Activated naive CD4-positive, alpha-beta T cell treated with anti-CD3 and anti-CD28 coated beads for 36 hours (primary cell): ENCODE measurements around the gene TPCN2. TPM values are rescaled to one million over a fixed set of nuclear protein-coding genes. Genes with fewer than 3 reads are reported as not detected.

Experiments used
- CTCF ChIA-PET: fragments of 350-600 bp; sonication (Branson Sonifier 250); formaldehyde crosslinking; loops from one replicate; lab custom pipeline; 2021; ENCODE audit warnings: antibody characterized with exemption; lab: Charles Lee
- DNase-seq: peaks from one replicate; pipeline ENCODE4 v3.0.0-alpha.2; 2020
- H3K27ac Mint-ChIP-seq: one replicate; pipeline ENCODE4 v1.8.0; 2021; ENCODE audit warnings: mild to moderate bottlenecking, mixed read lengths
- H3K27me3 Mint-ChIP-seq: one replicate; pipeline ENCODE4 v1.8.0; 2021; ENCODE audit warnings: low read depth, mixed read lengths
- H3K36me3 Mint-ChIP-seq: one replicate; pipeline ENCODE4 v1.8.0; 2021; ENCODE audit warnings: low read depth, mixed read lengths
- H3K4me1 Mint-ChIP-seq: one replicate; pipeline ENCODE4 v1.8.0; 2021; ENCODE audit warnings: low read depth, mixed read lengths
- H3K4me3 Mint-ChIP-seq: one replicate; pipeline ENCODE4 v1.8.0; 2021; ENCODE audit warnings: mild to moderate bottlenecking, moderate library complexity, mixed read lengths
- H3K9me3 Mint-ChIP-seq: one replicate; pipeline ENCODE4 v1.8.0; 2021; ENCODE audit warnings: mixed read lengths
- intact Hi-C: fragments of 100-400 bp; cut with micrococcal nuclease; formaldehyde crosslinking; loops from one replicate; pipeline ENCODE4 v1.15.1; 2023
- total RNA-seq, 2 experiments: library from RNA; stranded (reverse); gene quantifications; one replicate each; pipeline ENCODE4 v1.2.3, GENCODE V29; 2021

Gene TPCN2
- total RNA-seq, 2 experiments from 2014 or later: 7.0 to 8.0 TPM

GRCh38 chr11:69079661-69080256 is 31.0 kb downstream of the TPCN2 start:
- no peak overlapping the region for H3K27ac Mint-ChIP-seq
- peaks cover 5% of the 10 kb centered on the region for H3K36me3 Mint-ChIP-seq
- intact Hi-C loops: no loop called here
- H3K4me1 Mint-ChIP-seq: peaks cover 9% of the 10 kb centered on the region
- CTCF ChIA-PET: interaction anchor here (0.6 kb wide), 1 partner anchor 37 kb away, joined by 3 read pairs; no protein-coding TSS in a partner anchor
- no peak for DNase-seq
- no peak overlapping the region for H3K4me3 Mint-ChIP-seq
- H3K9me3 Mint-ChIP-seq: no peaks in the 10 kb centered on the region
- H3K27me3 Mint-ChIP-seq: no peaks in the 10 kb centered on the region

GRCh38 chr11:69080257-69080995 is 31.7 kb downstream of the TPCN2 start:
- intact Hi-C loops: no loop called here
- Mint-ChIP-seq H3K9me3 (no peaks in the 10 kb centered on the region), H3K27ac (no peak overlapping the region), H3K27me3 (no peaks in the 10 kb centered on the region), H3K4me1 (peaks cover 9% of the 10 kb centered on the region), H3K4me3 (no peak overlapping the region), H3K36me3 (peaks cover 5% of the 10 kb centered on the region)
- CTCF ChIA-PET: no interaction called here
- DNase-seq: no peak

- intact Hi-C loops: no loop called here
- Mint-ChIP-seq H3K4me3 (no peak overlapping the region), H3K9me3 (no peaks in the 10 kb centered on the region), H3K27ac (no peak overlapping the region), H3K4me1 (peaks cover 9% of the 10 kb centered on the region), H3K36me3 (peaks cover 5% of the 10 kb centered on the region), H3K27me3 (no peaks in the 10 kb centered on the region)
- no peak for DNase-seq
- CTCF ChIA-PET: no interaction called here
These were observed 32.4 kb downstream of the TPCN2 start for GRCh38 chr11:69081180-69081579.

- CTCF ChIA-PET: no interaction called here
- H3K9me3 Mint-ChIP-seq: no peaks in the 10 kb centered on the region
- peaks cover 9% of the 10 kb centered on the region for H3K4me1 Mint-ChIP-seq
- intact Hi-C loops: no loop called here
- no peak for DNase-seq
- no peak overlapping the region for H3K4me3 Mint-ChIP-seq
- no peaks in the 10 kb centered on the region for H3K27me3 Mint-ChIP-seq
- H3K36me3 Mint-ChIP-seq: peaks cover 7% of the 10 kb centered on the region
- H3K27ac Mint-ChIP-seq: no peak overlapping the region
These were observed 35.0 kb downstream of the TPCN2 start for GRCh38 chr11:69083531-69084247.

- CTCF ChIA-PET: no interaction called here
- H3K4me3 Mint-ChIP-seq: no peak overlapping the region
- intact Hi-C loops: no loop called here
- H3K27ac Mint-ChIP-seq: no peak overlapping the region
- no peak for DNase-seq
- peaks cover 7% of the 10 kb centered on the region for H3K36me3 Mint-ChIP-seq
- H3K9me3 Mint-ChIP-seq: no peaks in the 10 kb centered on the region
- peaks cover 7% of the 10 kb centered on the region for H3K4me1 Mint-ChIP-seq
- H3K27me3 Mint-ChIP-seq: no peaks in the 10 kb centered on the region
These were observed 35.6 kb downstream of the TPCN2 start for GRCh38 chr11:69084371-69084770.

- peaks cover 6% of the 10 kb centered on the region for H3K36me3 Mint-ChIP-seq
- H3K27ac Mint-ChIP-seq: no peak overlapping the region
- no peak overlapping the region for H3K4me3 Mint-ChIP-seq
- no peaks in the 10 kb centered on the region for H3K27me3 Mint-ChIP-seq
- CTCF ChIA-PET: no interaction called here
- H3K4me1 Mint-ChIP-seq: peaks cover 2% of the 10 kb centered on the region
- DNase-seq: no peak
- intact Hi-C loops: loop anchor here (5.0 kb wide), 1 partner anchor 453 kb away; no protein-coding TSS in a partner anchor
- no peaks in the 10 kb centered on the region for H3K9me3 Mint-ChIP-seq
These were observed 36.9 kb downstream of the TPCN2 start for GRCh38 chr11:69085490-69086095.

GRCh38 chr11:69086152-69087132 is 37.7 kb downstream of the TPCN2 start:
- H3K27ac Mint-ChIP-seq: no peak overlapping the region
- H3K27me3 Mint-ChIP-seq: no peaks in the 10 kb centered on the region
- DNase-seq: no peak
- H3K36me3 Mint-ChIP-seq: peaks cover 5% of the 10 kb centered on the region
- intact Hi-C loops: loop anchor here (5.0 kb wide), 1 partner anchor 454 kb away; no protein-coding TSS in a partner anchor
- H3K9me3 Mint-ChIP-seq: no peaks in the 10 kb centered on the region
- CTCF ChIA-PET: no interaction called here
- H3K4me3 Mint-ChIP-seq: no peak overlapping the region
- H3K4me1 Mint-ChIP-seq: no peaks in the 10 kb centered on the region

GRCh38 chr11:69087133-69087524 is 38.4 kb downstream of the TPCN2 start:
- Mint-ChIP-seq H3K36me3 (peaks cover 3% of the 10 kb centered on the region), H3K27ac (no peak overlapping the region), H3K4me1 (no peaks in the 10 kb centered on the region), H3K4me3 (no peak overlapping the region), H3K9me3 (no peaks in the 10 kb centered on the region), H3K27me3 (no peaks in the 10 kb centered on the region)
- intact Hi-C loops: loop anchor here (5.0 kb wide), 1 partner anchor 455 kb away; no protein-coding TSS in a partner anchor
- CTCF ChIA-PET: no interaction called here
- DNase-seq: no peak

- Mint-ChIP-seq H3K36me3 (peaks cover 2% of the 10 kb centered on the region), H3K27me3 (no peaks in the 10 kb centered on the region), H3K4me3 (no peak overlapping the region), H3K9me3 (no peaks in the 10 kb centered on the region), H3K27ac (no peak overlapping the region), H3K4me1 (no peaks in the 10 kb centered on the region)
- no peak for DNase-seq
- CTCF ChIA-PET: no interaction called here
- intact Hi-C loops: loop anchor here (5.0 kb wide), 1 partner anchor 456 kb away; no protein-coding TSS in a partner anchor
These were observed 39.1 kb downstream of the TPCN2 start for GRCh38 chr11:69087811-69088210.

GRCh38 chr11:69088676-69089146 is 40.0 kb downstream of the TPCN2 start:
- DNase-seq: peak; percentile 77
- no peak overlapping the region for H3K27ac Mint-ChIP-seq
- H3K4me3 Mint-ChIP-seq: no peak overlapping the region
- H3K4me1 Mint-ChIP-seq: no peaks in the 10 kb centered on the region
- intact Hi-C loops: loop anchor here (5.0 kb wide), 1 partner anchor 456 kb away; no protein-coding TSS in a partner anchor
- no peaks in the 10 kb centered on the region for H3K9me3 Mint-ChIP-seq
- CTCF ChIA-PET: no interaction called here
- no peaks in the 10 kb centered on the region for H3K27me3 Mint-ChIP-seq
- H3K36me3 Mint-ChIP-seq: peaks cover 2% of the 10 kb centered on the region

GRCh38 chr11:69089258-69089657 is 40.5 kb downstream of the TPCN2 start:
- peaks cover 2% of the 10 kb centered on the region for H3K36me3 Mint-ChIP-seq
- H3K4me3 Mint-ChIP-seq: no peak overlapping the region
- DNase-seq: no peak
- no peaks in the 10 kb centered on the region for H3K4me1 Mint-ChIP-seq
- no peaks in the 10 kb centered on the region for H3K9me3 Mint-ChIP-seq
- no peaks in the 10 kb centered on the region for H3K27me3 Mint-ChIP-seq
- intact Hi-C loops: loop anchor here (5.0 kb wide), 1 partner anchor 457 kb away; no protein-coding TSS in a partner anchor
- no peak overlapping the region for H3K27ac Mint-ChIP-seq
- CTCF ChIA-PET: no interaction called here
